ENCODE results near the gene SIPA1L2.

The SIPA1L2 gene

DNA sequence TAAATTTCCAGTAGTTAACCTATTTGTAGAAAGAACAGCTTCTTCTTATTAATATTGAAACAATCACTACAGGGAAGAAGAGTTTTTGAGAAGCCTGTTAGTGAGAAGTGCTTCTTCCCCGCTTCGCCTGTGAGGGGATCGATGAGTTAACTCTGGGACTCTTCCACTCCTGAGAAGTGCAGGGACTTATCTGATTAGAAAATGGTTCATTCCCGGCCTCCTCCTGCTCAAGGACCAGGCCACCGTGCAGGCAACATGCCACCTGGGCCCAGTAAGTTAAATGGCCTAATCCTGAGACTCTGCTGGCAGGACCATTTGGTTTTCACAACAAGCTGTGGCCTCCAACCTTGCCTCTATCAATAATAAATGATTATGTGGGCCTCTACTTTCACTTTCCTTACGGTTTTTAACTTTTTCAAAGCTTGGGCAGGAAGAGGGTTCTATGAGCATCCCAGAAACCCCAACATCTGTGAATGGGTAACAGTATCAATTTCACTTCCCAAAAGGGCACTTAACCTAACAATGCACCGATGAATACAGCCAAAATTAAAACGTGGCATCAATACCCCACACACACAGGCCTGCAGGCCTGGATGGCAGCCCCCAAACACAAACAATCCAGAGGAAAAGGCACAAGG is 33.1 kb downstream of the SIPA1L2 start:
- DNase-seq (ENCODE audit: insufficient read length, low spot score) (no peak), FAIRE-seq (no peak)
- TF ChIP-seq POU2F2 (IDR thresholded peaks at IDR 0.05; ENCODE audit: low read depth, low read length) (no peak), TAF1 (IDR thresholded peaks at IDR 0.05; ENCODE audit: low read depth, low read length) (no peak), POLR2AphosphoS5 (IDR thresholded peaks at IDR 0.05; ENCODE audit: low read depth, low read length) (no peak), POLR2A (IDR thresholded peaks at IDR 0.05; ENCODE audit: low read depth, low read length) (no peak), PAX5 (IDR thresholded peaks at IDR 0.05; ENCODE audit: insufficient read depth, low read length, severe bottlenecking) (no peak), SPI1 (IDR thresholded peaks at IDR 0.05; ENCODE audit: low read depth, low read length) (peak; percentile 57)

GRCh38 chr1:232594768-232595698 is 34.9 kb downstream of the SIPA1L2 start:
- FAIRE-seq (no peak), DNase-seq (ENCODE audit: insufficient read length, low spot score) (no peak)
- TF ChIP-seq POLR2AphosphoS5 (IDR thresholded peaks at IDR 0.05; ENCODE audit: low read depth, low read length) (no peak), POU2F2 (IDR thresholded peaks at IDR 0.05; ENCODE audit: low read depth, low read length) (no peak), SPI1 (IDR thresholded peaks at IDR 0.05; ENCODE audit: low read depth, low read length) (no peak), POLR2A (IDR thresholded peaks at IDR 0.05; ENCODE audit: low read depth, low read length) (no peak), PAX5 (IDR thresholded peaks at IDR 0.05; ENCODE audit: insufficient read depth, low read length, severe bottlenecking) (no peak), TAF1 (IDR thresholded peaks at IDR 0.05; ENCODE audit: low read depth, low read length) (no peak)

DNA sequence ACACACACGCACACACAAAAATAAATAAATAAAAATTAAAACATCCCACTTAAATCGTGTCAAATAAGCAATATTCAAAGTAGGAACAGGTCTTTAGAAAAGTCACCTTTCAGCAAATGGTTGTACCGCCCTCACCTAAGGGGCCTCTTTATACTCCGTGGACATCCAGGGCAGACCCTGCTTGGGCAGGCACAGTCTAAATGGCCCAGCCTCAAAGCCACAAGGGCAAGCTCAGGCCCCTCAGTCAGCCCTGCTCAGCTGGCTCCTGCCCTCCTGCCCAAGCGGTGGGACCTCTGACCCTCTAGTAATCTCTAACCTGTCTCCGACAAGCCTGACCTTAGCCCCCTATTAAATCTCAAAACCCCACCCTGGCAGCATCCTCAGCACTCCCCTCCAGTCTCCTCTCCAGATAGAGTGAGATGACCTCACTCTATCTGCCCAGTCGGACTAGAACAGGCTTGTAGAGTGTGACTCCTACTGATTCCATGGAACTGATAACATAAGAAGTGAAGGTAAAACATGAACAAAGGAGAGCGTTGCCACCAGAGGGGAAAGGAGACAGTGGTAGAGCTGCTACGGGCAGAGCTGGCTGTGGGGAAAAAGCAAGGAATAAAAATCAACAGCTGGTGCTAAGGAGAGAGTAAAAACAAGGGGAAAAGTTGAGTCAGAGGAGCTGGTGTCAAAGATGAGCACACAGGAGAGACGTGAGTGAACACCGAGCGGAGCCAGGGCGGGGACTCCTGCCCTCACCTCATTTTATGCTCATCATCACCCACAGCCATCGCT is 36.0 kb downstream of the SIPA1L2 start:
- DNase-seq (ENCODE audit: insufficient read length, low spot score) (no peak), FAIRE-seq (no peak)
- TF ChIP-seq POU2F2 (IDR thresholded peaks at IDR 0.05; ENCODE audit: low read depth, low read length) (no peak), POLR2AphosphoS5 (IDR thresholded peaks at IDR 0.05; ENCODE audit: low read depth, low read length) (no peak), POLR2A (IDR thresholded peaks at IDR 0.05; ENCODE audit: low read depth, low read length) (no peak), TAF1 (IDR thresholded peaks at IDR 0.05; ENCODE audit: low read depth, low read length) (no peak), PAX5 (IDR thresholded peaks at IDR 0.05; ENCODE audit: insufficient read depth, low read length, severe bottlenecking) (no peak), SPI1 (IDR thresholded peaks at IDR 0.05; ENCODE audit: low read depth, low read length) (no peak)

- no peak for DNase-seq (ENCODE audit: insufficient read length, low spot score)
- TF ChIP-seq POU2F2 (IDR thresholded peaks at IDR 0.05; ENCODE audit: low read depth, low read length), result no peak
- TF ChIP-seq TAF1 (IDR thresholded peaks at IDR 0.05; ENCODE audit: low read depth, low read length), result no peak
- TF ChIP-seq POLR2AphosphoS5 (IDR thresholded peaks at IDR 0.05; ENCODE audit: low read depth, low read length), result no peak
- no peak for TF ChIP-seq PAX5 (IDR thresholded peaks at IDR 0.05; ENCODE audit: insufficient read depth, low read length, severe bottlenecking)
- TF ChIP-seq SPI1 (IDR thresholded peaks at IDR 0.05; ENCODE audit: low read depth, low read length), result no peak
- TF ChIP-seq POLR2A (IDR thresholded peaks at IDR 0.05; ENCODE audit: low read depth, low read length), result no peak
- no peak for FAIRE-seq
Observed at GRCh38 chr1:232591344-232591743, 38.6 kb downstream of the SIPA1L2 start.

- 0 out of 2 replicates have a peak, but pooled peaks have one; percentile 16 for TF ChIP-seq SPI1 (IDR thresholded peaks at IDR 0.05; ENCODE audit: low read depth, low read length)
- no peak for TF ChIP-seq POU2F2 (IDR thresholded peaks at IDR 0.05; ENCODE audit: low read depth, low read length)
- DNase-seq (ENCODE audit: insufficient read length, low spot score) (no peak), FAIRE-seq (no peak)
Observed at GRCh38 chr1:232590744-232591082, 39.2 kb downstream of the SIPA1L2 start.

- no peak for DNase-seq (ENCODE audit: insufficient read length, low spot score)
- peak; percentile 26 for FAIRE-seq
- TF ChIP-seq POLR2A (IDR thresholded peaks at IDR 0.05; ENCODE audit: low read depth, low read length) (no peak), POU2F2 (IDR thresholded peaks at IDR 0.05; ENCODE audit: low read depth, low read length) (no peak), PAX5 (IDR thresholded peaks at IDR 0.05; ENCODE audit: insufficient read depth, low read length, severe bottlenecking) (no peak), SPI1 (IDR thresholded peaks at IDR 0.05; ENCODE audit: low read depth, low read length) (no peak), TAF1 (IDR thresholded peaks at IDR 0.05; ENCODE audit: low read depth, low read length) (no peak), POLR2AphosphoS5 (IDR thresholded peaks at IDR 0.05; ENCODE audit: low read depth, low read length) (no peak)
Observed at GRCh38 chr1:232589812-232590743, 39.9 kb downstream of the SIPA1L2 start.

DNA sequence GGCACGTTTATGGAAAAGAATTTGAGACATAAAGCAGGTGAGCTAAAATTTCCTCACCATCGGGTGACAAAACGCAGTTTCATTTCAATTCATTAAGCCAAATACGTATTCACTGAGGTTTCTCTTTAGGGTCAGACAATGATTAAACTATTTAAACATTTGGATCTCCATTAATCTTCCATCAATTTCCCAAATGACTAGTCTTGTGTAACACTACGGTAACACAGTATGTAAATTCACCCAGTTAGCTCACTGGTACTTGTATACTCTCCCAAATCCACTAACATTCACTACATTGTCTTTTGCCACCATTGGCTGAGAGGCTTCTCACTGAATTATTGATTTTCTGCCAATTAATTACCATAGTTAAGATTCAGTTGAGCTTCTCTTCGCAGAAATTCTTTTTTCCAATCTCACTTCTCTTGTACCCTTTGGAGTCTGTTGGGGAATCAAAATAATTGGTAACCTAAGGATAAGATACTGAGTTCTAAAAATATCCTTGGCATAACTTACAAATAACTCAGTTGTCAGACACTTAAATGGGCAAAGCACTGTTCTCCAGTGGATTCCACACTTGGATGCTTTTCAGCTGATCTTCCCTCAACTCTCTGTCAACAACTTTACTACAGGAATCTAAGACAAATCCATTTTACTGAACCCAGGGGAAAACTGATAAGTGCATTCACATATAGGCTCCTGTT is 40.7 kb downstream of the SIPA1L2 start:
- no peak for FAIRE-seq
- TF ChIP-seq POU2F2 (IDR thresholded peaks at IDR 0.05; ENCODE audit: low read depth, low read length), result no peak
- no peak for TF ChIP-seq POLR2AphosphoS5 (IDR thresholded peaks at IDR 0.05; ENCODE audit: low read depth, low read length)
- TF ChIP-seq POLR2A (IDR thresholded peaks at IDR 0.05; ENCODE audit: low read depth, low read length), result no peak
- TF ChIP-seq PAX5 (IDR thresholded peaks at IDR 0.05; ENCODE audit: insufficient read depth, low read length, severe bottlenecking), result no peak
- TF ChIP-seq TAF1 (IDR thresholded peaks at IDR 0.05; ENCODE audit: low read depth, low read length), result no peak
- TF ChIP-seq SPI1 (IDR thresholded peaks at IDR 0.05; ENCODE audit: low read depth, low read length), result no peak
- no peak for DNase-seq (ENCODE audit: insufficient read length, low spot score)

All from GM12891 (cell line).